SJSA1 (cell line): Measurements from ENCODE around the gene RNF207. TPM values are rescaled to one million over a fixed set of nuclear protein-coding genes. Genes with fewer than 3 reads are reported as not detected.

ENCODE experiments used
- DNase-seq, 2 experiments: peaks; one replicate each; pipeline ENCODE4 v3.0.0-alpha.2; 2015 to 2020; ENCODE audit warnings: low spot score in 2 of 2, low read depth in 1 of 2
- H3K27ac ChIP-seq: fragments of 250-450 bp; sonication (Bioruptor Pico); 2 replicates; pipeline ENCODE4 v1.5.1; 2020; ENCODE audit warnings: mild to moderate bottlenecking, moderate library complexity
- H3K27me3 ChIP-seq: fragments of 250-450 bp; sonication (Bioruptor Pico); replicated peaks from 2 replicates; pipeline ENCODE4 v1.5.1; 2020; ENCODE audit warnings: mild to moderate bottlenecking, moderate library complexity
- H3K36me3 ChIP-seq: fragments of 250-450 bp; sonication (Bioruptor Pico); 2 replicates; pipeline ENCODE4 v1.5.1; 2020; ENCODE audit warnings: mild to moderate bottlenecking
- H3K4me1 ChIP-seq: fragments of 250-450 bp; sonication (Bioruptor Pico); replicated peaks from 2 replicates; pipeline ENCODE4 v1.6.1; 2021; ENCODE audit warnings: mild to moderate bottlenecking
- H3K4me3 ChIP-seq: fragments of 250-450 bp; sonication (Bioruptor Pico); 2 replicates; pipeline ENCODE4 v1.5.1; 2020; ENCODE audit warnings: mild to moderate bottlenecking
- H3K9me3 ChIP-seq: fragments of 250-450 bp; sonication (Bioruptor Pico); replicated peaks from 2 replicates; pipeline ENCODE4 v1.5.1; 2020; ENCODE audit warnings: mild to moderate bottlenecking
- total RNA-seq: library from RNA; depleted of rRNA; stranded (reverse); fragments of >200 nt; shearing (Covaris generic); gene quantifications from 2 replicates; pipeline ENCODE4 v1.2.3, GENCODE V29; 2014; rRNA removed

Gene RNF207, protein sequence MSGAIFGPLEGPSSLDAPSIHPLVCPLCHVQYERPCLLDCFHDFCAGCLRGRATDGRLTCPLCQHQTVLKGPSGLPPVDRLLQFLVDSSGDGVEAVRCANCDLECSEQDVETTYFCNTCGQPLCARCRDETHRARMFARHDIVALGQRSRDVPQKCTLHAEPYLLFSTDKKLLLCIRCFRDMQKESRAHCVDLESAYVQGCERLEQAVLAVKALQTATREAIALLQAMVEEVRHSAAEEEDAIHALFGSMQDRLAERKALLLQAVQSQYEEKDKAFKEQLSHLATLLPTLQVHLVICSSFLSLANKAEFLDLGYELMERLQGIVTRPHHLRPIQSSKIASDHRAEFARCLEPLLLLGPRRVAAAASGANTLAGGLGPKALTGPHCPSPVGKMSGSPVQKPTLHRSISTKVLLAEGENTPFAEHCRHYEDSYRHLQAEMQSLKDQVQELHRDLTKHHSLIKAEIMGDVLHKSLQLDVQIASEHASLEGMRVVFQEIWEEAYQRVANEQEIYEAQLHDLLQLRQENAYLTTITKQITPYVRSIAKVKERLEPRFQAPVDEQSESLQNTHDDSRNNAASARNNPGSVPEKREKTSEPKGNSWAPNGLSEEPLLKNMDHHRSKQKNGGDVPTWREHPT
- total RNA-seq: 5.4 and 27.3 TPM in 2 replicates

- Histone ChIP-seq H3K4me3 (peak within 1 kb of the TSS; percentile 58), H3K4me1 (peaks cover 14% of the 10 kb centered on the region), H3K36me3 (peaks cover 32% of the 10 kb centered on the region), H3K27me3 (no peaks in the 10 kb centered on the region), H3K27ac (peak within 1 kb of the TSS; percentile 64), H3K9me3 (no peaks in the 10 kb centered on the region)
- DNase-seq: peak; percentile 89
These were observed at the start of gene RNF207 for GRCh38 chr1:6205849-6206519. RNF207 (plus strand) TSS chr1:6206119; CDS start chr1:6206536, 417 bp downstream.

DNA sequence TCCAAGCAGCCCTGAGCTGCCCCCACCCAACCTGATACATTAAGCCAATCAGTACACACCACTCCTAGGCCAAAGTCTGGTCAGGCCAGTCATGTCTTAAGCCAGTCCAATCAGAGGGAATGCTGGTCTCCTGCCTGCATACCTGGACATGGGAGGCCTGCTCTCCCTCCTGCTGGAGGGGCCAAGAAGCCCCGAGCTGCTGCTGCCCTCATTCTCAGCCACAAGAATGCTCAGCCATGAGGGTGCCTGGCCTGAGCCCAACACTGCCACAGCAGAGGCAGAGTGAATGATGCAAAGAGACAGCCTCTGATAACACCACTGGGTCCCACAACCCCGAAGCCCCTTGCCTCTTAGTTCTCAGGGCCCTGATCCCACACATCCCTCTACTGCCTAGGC is 48.8 kb upstream of the RNF207 start:
- H3K27me3 ChIP-seq: no peaks in the 10 kb centered on the region
- no peak overlapping the region for H3K4me3 ChIP-seq
- no peaks in the 10 kb centered on the region for H3K36me3 ChIP-seq
- H3K27ac ChIP-seq: no peak overlapping the region
- H3K4me1 ChIP-seq: peaks cover 5% of the 10 kb centered on the region; the same call in 1 of the 2 replicates
- H3K9me3 ChIP-seq: no peaks in the 10 kb centered on the region
- DNase-seq: no peak

DNA sequence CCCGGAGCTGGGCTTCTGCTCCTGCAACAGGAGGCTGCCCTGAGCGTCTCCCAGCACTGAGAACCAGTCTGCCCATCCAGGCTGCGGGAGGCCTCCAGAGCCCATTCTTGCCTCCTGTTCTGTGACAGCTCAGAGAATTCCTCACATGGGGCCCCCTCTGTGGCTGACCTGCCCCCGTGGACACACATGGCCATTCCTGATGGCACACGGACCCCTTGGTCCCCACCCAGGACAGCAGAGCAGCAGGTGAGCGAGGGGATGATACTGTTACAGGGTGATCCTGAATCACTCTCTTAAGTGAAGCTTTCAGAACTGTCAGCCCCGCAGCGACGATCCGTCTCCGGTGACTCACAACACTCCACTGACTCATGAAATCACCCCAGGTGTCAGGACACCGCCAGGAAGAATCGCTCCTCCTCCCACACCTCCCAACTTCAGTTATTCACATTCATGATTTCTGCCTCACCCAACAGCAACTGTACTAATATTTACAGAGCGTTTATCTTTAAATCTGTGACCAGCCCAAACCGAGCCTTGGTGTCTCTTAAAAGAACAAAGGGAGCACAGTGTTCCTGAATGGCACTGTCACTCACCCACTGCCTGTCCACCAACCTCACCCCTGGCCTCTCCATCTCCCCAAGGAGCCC is 48.3 kb upstream of the RNF207 start:
- no peak overlapping the region for H3K4me3 ChIP-seq
- no peak overlapping the region for H3K27ac ChIP-seq
- DNase-seq: peak in 1 of 2 experiments; percentile 19
- H3K27me3 ChIP-seq: no peaks in the 10 kb centered on the region
- no peaks in the 10 kb centered on the region for H3K36me3 ChIP-seq
- H3K4me1 ChIP-seq: peaks cover 5% of the 10 kb centered on the region; the same call in 1 of the 2 replicates
- H3K9me3 ChIP-seq: no peaks in the 10 kb centered on the region

DNA sequence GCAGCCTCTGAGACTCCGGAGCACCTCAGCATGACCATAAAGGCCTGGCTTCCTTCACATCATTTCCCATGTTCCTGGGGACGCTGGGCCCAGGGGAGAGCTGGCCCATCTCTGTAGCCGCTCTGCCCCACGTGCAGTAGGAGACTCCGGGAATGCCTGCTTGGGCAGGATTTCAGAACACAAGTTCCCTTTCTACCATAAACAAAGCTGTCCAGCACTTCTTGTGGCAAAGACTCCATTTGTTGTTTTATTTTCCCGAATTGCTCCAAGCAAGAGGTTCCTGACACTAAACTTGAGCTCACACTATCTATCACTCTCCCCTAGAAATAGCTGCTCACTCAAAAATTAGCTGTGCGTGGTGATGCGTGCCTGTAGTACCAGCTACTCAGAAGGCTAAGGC is 47.7 kb upstream of the RNF207 start:
- H3K27ac ChIP-seq: no peak overlapping the region

GRCh38 chr1:6162341-6162740 is 43.6 kb upstream of the RNF207 start:
- no peak overlapping the region for H3K27ac ChIP-seq
- DNase-seq: no peak
- H3K9me3 ChIP-seq: no peaks in the 10 kb centered on the region
- no peaks in the 10 kb centered on the region for H3K27me3 ChIP-seq
- H3K36me3 ChIP-seq: no peaks in the 10 kb centered on the region
- H3K4me3 ChIP-seq: no peak overlapping the region
- H3K4me1 ChIP-seq: peaks cover 3% of the 10 kb centered on the region; the same call in 1 of the 2 replicates

More for the DNA sequence above, 47.7 kb upstream of the RNF207 start:
- H3K27me3 ChIP-seq: no peaks in the 10 kb centered on the region
- H3K4me1 ChIP-seq: peaks cover 5% of the 10 kb centered on the region; the same call in 1 of the 2 replicates
- DNase-seq: no peak
- H3K9me3 ChIP-seq: no peaks in the 10 kb centered on the region
- H3K4me3 ChIP-seq: no peak overlapping the region
- no peaks in the 10 kb centered on the region for H3K36me3 ChIP-seq

- no peak for DNase-seq
- Histone ChIP-seq H3K36me3 (no peaks in the 10 kb centered on the region), H3K27ac (no peak overlapping the region), H3K4me3 (no peak overlapping the region), H3K4me1 (no peaks in the 10 kb centered on the region; the same call in 1 of the 2 replicates), H3K27me3 (no peaks in the 10 kb centered on the region), H3K9me3 (no peaks in the 10 kb centered on the region)
These were observed 43.1 kb upstream of the RNF207 start for GRCh38 chr1:6162773-6163172.

GRCh38 chr1:6163191-6163972 is 42.5 kb upstream of the RNF207 start:
- H3K4me1 ChIP-seq: no peaks in the 10 kb centered on the region
- H3K27me3 ChIP-seq: 0 out of 2 replicates have a peak, but pooled peaks cover 1% of the 10 kb centered on the region
- no peaks in the 10 kb centered on the region for H3K36me3 ChIP-seq
- no peak for DNase-seq
- H3K27ac ChIP-seq: no peak overlapping the region
- no peak overlapping the region for H3K4me3 ChIP-seq
- H3K9me3 ChIP-seq: no peaks in the 10 kb centered on the region

DNA sequence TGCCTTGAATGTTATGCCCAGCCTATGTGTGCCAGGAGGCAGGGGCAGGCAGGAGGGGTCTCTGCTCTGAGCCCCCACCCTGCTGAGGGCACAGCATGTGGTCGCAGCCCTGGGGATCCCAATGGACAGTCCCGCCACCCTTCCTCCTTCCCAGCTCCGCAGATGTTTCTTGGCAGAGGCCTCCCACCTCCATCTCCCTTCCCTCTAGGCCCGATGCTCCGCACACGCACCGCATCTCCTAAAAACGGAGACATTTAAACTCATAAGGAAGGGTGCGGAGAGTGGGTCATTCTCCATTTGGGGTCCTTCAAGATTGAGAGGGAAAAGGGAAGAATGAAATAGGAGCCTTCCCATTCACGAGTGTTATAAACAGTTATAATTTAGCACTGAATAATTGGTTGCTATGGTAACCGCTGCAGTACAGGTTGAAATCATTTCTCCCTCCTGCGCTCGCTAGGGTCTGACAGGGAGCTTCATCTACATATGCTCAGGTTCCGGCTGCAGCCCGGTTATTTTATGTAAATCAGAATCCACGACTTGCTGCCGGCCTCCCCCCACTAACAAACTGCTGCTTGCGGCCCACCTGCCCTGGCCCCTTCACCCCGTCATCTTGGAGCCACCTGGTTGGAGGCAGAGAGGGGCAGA is 41.8 kb upstream of the RNF207 start:
- Histone ChIP-seq H3K9me3 (no peaks in the 10 kb centered on the region), H3K36me3 (no peaks in the 10 kb centered on the region), H3K27me3 (0 out of 2 replicates have a peak, but pooled peaks cover 3% of the 10 kb centered on the region), H3K4me3 (no peak overlapping the region), H3K4me1 (no peaks in the 10 kb centered on the region), H3K27ac (no peak overlapping the region)
- no peak for DNase-seq

- H3K9me3 ChIP-seq: no peaks in the 10 kb centered on the region
- H3K4me3 ChIP-seq: no peak overlapping the region
- H3K36me3 ChIP-seq: no peaks in the 10 kb centered on the region
- no peak overlapping the region for H3K27ac ChIP-seq
- no peaks in the 10 kb centered on the region for H3K4me1 ChIP-seq
- 0 out of 2 replicates have a peak, but pooled peaks cover 3% of the 10 kb centered on the region for H3K27me3 ChIP-seq
- DNase-seq: no peak
These were observed 40.9 kb upstream of the RNF207 start for GRCh38 chr1:6165027-6165426.

- no peak overlapping the region for H3K27ac ChIP-seq
- H3K9me3 ChIP-seq: no peaks in the 10 kb centered on the region
- no peaks in the 10 kb centered on the region for H3K36me3 ChIP-seq
- no peak for DNase-seq
- H3K27me3 ChIP-seq: 0 out of 2 replicates have a peak, but pooled peaks cover 3% of the 10 kb centered on the region
- no peaks in the 10 kb centered on the region for H3K4me1 ChIP-seq
- H3K4me3 ChIP-seq: no peak overlapping the region
These were observed 40.4 kb upstream of the RNF207 start for GRCh38 chr1:6165441-6165985.

DNA sequence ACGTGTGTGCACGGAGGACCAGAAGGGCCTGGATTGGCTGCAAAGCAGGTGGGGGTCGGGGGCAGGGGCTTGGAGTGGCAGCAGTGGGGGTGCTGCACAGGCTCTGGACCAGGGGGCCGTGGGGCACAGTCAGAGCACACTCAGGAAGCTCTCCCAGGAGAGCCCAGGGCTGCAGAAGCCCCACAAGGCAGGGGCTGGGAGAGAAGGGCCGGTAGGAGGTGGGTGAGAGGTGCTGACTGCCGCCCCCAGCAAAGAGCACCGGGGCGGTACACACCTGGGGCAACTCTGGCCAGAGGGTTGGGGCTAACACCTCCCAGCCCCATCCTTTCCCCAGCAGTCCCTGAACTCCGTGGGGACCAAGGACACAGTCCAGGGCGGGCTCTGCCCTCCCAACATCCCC is 39.7 kb upstream of the RNF207 start:
- no peak for DNase-seq
- H3K27me3 ChIP-seq: peaks cover 4% of the 10 kb centered on the region; the same call in 1 of the 2 replicates
- no peak overlapping the region for H3K4me3 ChIP-seq
- no peaks in the 10 kb centered on the region for H3K4me1 ChIP-seq
- H3K27ac ChIP-seq: no peak overlapping the region
- H3K36me3 ChIP-seq: no peaks in the 10 kb centered on the region
- no peaks in the 10 kb centered on the region for H3K9me3 ChIP-seq

DNA sequence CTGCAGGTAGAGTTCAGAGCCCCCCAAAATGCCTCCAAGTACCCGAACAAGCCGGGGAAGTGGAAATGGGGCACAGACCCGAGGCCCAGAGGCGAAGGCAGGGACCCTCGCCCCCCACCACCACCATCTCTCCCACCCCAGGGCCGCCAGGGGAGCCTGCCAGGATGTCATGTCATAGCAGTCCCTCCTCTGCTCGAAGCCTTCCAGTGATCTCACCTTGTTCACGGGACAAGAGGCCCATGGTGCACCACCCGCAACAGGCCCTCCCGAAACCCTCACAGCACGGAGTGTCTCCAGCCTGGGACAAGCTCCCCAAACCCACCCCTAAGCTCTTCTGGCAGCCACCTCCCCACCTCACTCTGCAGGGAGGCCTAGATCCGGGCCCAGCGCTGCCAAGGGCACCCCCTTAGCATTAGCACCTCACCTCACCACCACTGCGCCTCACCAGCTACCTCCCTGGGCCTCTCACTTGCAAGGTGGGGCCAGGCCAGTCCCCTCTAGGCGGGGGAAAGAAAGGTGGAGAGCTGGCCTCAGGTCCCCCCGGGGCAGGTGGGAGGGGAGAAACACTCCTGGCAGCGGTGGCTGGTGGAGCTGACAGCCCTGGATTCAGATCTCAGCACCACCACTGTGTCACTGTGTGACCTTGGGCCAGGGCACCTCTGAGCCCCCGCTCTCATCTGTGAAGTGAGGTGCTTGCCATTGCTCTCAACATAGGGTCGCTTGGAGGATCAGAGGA is 39.1 kb upstream of the RNF207 start:
- H3K27me3 ChIP-seq: peaks cover 8% of the 10 kb centered on the region; the same call in 1 of the 2 replicates
- H3K36me3 ChIP-seq: no peaks in the 10 kb centered on the region
- no peaks in the 10 kb centered on the region for H3K9me3 ChIP-seq
- DNase-seq: no peak
- H3K27ac ChIP-seq: no peak overlapping the region
- H3K4me3 ChIP-seq: no peak overlapping the region
- no peaks in the 10 kb centered on the region for H3K4me1 ChIP-seq
